ENCODE data around the gene VPS26A.
A peak's percentile ranks its signal among the peaks of the same experiment; 100 is the strongest.

Gene VPS26A

DNA sequence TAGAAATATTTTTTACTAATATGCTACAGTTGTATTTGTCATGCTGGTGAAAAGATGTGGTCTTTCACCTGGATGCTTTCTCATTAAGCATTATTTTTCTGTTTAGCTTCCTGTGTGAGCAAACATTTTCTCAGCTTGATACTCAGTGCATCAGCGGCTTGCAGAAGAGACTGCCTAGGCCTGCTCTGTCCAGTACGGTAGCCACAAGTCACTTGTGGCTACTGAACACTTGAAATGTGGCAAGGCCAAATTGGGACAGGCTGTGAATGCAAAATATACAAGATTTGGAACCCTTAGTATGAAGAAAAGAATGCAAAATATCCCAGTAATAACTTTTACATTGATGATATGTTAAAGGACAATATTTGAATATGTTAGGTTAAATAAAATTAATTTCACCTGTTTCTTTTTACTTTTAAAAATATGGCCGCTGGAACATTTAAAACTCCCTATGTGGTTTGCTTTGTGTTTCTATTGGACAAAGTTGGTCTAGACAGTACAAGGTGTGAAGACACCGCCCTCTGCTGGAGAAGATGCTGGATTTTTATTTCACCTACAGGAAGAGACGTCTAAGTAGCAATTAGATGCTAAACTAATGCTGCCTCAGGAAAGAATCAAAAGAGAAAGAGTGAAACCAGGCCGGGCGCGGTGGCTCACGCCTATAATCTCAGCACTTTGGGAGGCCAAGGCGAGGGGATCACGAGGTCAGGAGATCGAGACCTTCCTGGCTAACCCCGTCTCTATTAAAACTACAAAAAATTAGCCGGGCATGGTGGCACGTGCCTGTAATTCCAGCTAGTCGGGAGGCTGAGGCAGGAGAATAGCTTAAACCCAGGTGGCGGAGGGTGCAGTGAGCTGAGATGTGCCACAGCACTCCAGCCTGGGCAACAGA lies 30.8 kb upstream of the VPS26A start:
- peak; percentile 72 for DNase-seq (ENCODE audit: extremely low read depth, low read depth)
- H3K4me3 ChIP-seq (replicated peaks; ENCODE audit: low read depth, low read length): no peak overlapping the region
- TF ChIP-seq, protein P1, sequence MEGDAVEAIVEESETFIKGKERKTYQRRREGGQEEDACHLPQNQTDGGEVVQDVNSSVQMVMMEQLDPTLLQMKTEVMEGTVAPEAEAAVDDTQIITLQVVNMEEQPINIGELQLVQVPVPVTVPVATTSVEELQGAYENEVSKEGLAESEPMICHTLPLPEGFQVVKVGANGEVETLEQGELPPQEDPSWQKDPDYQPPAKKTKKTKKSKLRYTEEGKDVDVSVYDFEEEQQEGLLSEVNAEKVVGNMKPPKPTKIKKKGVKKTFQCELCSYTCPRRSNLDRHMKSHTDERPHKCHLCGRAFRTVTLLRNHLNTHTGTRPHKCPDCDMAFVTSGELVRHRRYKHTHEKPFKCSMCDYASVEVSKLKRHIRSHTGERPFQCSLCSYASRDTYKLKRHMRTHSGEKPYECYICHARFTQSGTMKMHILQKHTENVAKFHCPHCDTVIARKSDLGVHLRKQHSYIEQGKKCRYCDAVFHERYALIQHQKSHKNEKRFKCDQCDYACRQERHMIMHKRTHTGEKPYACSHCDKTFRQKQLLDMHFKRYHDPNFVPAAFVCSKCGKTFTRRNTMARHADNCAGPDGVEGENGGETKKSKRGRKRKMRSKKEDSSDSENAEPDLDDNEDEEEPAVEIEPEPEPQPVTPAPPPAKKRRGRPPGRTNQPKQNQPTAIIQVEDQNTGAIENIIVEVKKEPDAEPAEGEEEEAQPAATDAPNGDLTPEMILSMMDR (IDR thresholded peaks at IDR 0.05; ENCODE audit: low read depth, low read length, missing control alignments): peak; percentile 61

DNA sequence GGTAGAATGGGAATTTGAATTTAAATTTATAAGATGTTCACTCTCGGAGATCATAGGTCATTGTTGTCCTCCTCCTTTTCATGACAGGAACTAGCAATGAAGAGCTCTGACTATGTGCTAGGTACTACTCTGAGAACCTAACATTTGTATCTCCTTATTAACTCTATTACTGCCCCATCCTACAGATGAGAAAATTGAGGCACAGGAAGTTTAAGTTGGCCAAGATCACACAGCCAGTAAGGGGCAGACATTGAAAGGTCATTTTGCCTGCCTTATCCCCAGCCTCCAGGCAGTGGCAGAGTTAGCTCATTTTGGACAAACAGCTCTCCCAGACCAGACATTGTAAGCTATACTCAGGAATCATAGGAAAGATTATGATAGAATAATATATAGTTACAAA lies 30.0 kb upstream of the VPS26A start:
- no peak overlapping the region for H3K4me3 ChIP-seq (replicated peaks; ENCODE audit: low read depth, low read length)
- TF ChIP-seq, protein P1 (IDR thresholded peaks at IDR 0.05; ENCODE audit: low read depth, low read length, missing control alignments): no peak
- no peak for DNase-seq (ENCODE audit: extremely low read depth, low read depth)

- DNase-seq (ENCODE audit: extremely low read depth, low read depth): no peak
- no peak overlapping the region for H3K4me3 ChIP-seq (replicated peaks; ENCODE audit: low read depth, low read length)
- TF ChIP-seq, protein P1 (IDR thresholded peaks at IDR 0.05; ENCODE audit: low read depth, low read length, missing control alignments): no peak
These were observed 27.9 kb upstream of the VPS26A start for GRCh38 chr10:69096045-69096444.

- TF ChIP-seq, protein P1 (IDR thresholded peaks at IDR 0.05; ENCODE audit: low read depth, low read length, missing control alignments): no peak
- no peak overlapping the region for H3K4me3 ChIP-seq (replicated peaks; ENCODE audit: low read depth, low read length)
- DNase-seq (ENCODE audit: extremely low read depth, low read depth): no peak
These were observed 26.2 kb upstream of the VPS26A start for GRCh38 chr10:69097729-69098128.

DNA sequence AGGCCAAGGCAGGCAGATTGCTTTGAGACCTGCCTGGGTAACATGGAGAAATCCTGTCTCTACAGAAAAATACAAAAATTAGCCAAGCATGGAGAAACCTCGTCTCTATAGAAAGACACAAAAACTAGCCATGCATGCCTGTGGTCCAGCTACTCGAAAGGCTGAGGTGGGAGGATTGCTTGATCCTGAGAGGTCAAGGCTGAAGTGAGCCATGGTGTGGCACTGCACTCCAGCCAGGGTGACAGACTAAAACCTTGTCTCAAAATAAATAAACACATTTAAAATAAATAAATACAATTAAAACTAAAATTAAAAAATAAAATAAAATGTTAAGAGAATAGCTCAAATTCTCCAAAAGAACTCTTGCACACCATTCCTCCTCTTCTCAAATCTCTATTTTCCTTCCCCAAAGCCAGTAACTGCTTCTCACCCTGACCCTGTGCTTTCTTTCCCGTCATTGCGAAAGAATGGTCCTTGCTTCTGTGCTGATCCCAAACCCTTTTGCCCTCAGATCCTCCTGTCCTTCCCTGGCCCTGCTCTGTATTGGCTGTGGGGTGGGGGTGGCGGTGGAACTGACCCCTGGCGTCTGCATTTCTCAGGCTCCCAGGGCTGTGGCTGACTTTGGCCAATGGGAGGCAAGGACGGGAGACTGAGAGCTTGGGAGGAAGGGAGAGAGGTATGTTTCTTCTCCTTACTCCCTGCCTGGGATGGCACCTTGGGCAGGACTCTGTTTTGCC lies 23.7 kb upstream of the VPS26A start:
- no peak overlapping the region for H3K4me3 ChIP-seq (replicated peaks; ENCODE audit: low read depth, low read length)
- TF ChIP-seq, protein P1 (IDR thresholded peaks at IDR 0.05; ENCODE audit: low read depth, low read length, missing control alignments): no peak
- DNase-seq (ENCODE audit: extremely low read depth, low read depth): no peak

GRCh38 chr10:69101451-69102095 lies 22.4 kb upstream of the VPS26A start:
- TF ChIP-seq, protein P1 (IDR thresholded peaks at IDR 0.05; ENCODE audit: low read depth, low read length, missing control alignments): no peak

More at GRCh38 chr10:69101451-69102095, 22.4 kb upstream of the VPS26A start:
- DNase-seq (ENCODE audit: extremely low read depth, low read depth): no peak
- no peak overlapping the region for H3K4me3 ChIP-seq (replicated peaks; ENCODE audit: low read depth, low read length)

All from HFF-Myc (cell line).